Fibroblast of lung (primary cell): ENCODE results near the gene ABHD6.

Experiments used
- CTCF ChIP-seq, 2 donors: IDR thresholded peaks in 1 of 2; conservative IDR thresholded peaks in 1 of 2; 1 replicate in 1 of 2; 2 replicates in 1 of 2; pipeline ENCODE4 v1.5.1; 2011 to 2012; ENCODE audit warnings: low read length in 2 of 2, control low read depth in 1 of 2, inconsistent platforms in 1 of 2, low read depth in 1 of 2, mild to moderate bottlenecking in 1 of 2
- EZH2 ChIP-seq: IDR thresholded peaks from 2 replicates; pipeline ENCODE4 v1.5.1; 2012; ENCODE audit warnings: low read length, control low read depth, mild to moderate bottlenecking; ENCODE audit errors: missing control alignments

GRCh38 chr3:58218904-58219303 lies 18.7 kb upstream of the ABHD6 start:
- TF ChIP-seq EZH2 (no peak), CTCF (conservative IDR thresholded peaks at IDR 0.05 in 1 of 2, IDR thresholded peaks at IDR 0.05 in 1 of 2; ENCODE audit: low read depth in 1 of 2, low read length in 2 of 2) (no peak)
